SH-SY5Y (cell line): Measurements from ENCODE around the gene PRR14.

Experiments used
- GATA2 ChIP-seq: IDR thresholded peaks from 2 replicates; pipeline ENCODE4 v1.6.1; 2011; ENCODE audit warnings: mild to moderate bottlenecking, low read depth, low read length
- GATA3 ChIP-seq: IDR thresholded peaks from 2 replicates; pipeline ENCODE4 v1.6.1; 2011; ENCODE audit warnings: low read depth, mild to moderate bottlenecking, low read length, moderate library complexity

DNA sequence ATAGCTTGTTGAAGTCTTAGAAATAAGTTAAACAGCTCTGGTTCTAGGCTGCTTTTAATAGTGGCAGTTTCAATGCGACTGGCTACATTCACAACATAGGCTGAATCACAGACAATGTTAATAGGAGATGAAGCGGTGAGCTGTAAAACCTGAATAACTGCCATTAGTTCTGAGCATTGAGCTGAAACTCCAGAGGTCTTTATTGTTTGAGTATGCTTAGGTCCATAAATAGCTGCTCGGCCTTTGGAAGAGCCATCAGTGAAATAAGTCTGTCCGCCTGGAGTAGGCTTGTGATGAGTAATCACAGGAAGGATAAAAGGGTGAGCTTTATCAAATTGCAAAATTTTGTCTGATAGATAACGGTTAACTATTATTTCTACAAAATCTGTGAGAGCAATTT, 31.1 kb upstream of the PRR14 start:
- TF ChIP-seq GATA3 (no peak), GATA2 (no peak)
